Psoas muscle (tissue), 8 donors: ENCODE measurements around the gene RAB40B. TPM values are rescaled to one million over a fixed set of nuclear protein-coding genes. Genes with fewer than 3 reads are reported as not detected.
A peak's percentile ranks its signal among the peaks of the same experiment; 100 is the strongest.

ENCODE experiments used
- ATAC-seq, 4 donors: fragments of 200-7000 bp; cut with Tn5 transposase; one replicate each; pipeline ENCODE4 v1.9.1; 2020; ENCODE audit warnings: moderate library complexity in 3 of 4, mild to moderate bottlenecking in 2 of 4
- DNase-seq, 2 donors: peaks; one replicate each; pipeline ENCODE4 v3.0.0-alpha.2; 2020
- H3K27ac ChIP-seq: fragments of 200-600 bp; one replicate; pipeline ENCODE4 v1.8.0; 2022
- H3K27me3 ChIP-seq, 3 donors: fragments of 200-600 bp in 1 of 3; one replicate each; pipeline versions ENCODE4 v1.6.1 to v1.8.0; 2013 to 2022; ENCODE audit warnings: low read length in 2 of 3, mild to moderate bottlenecking in 2 of 3, moderate library complexity in 1 of 3; ENCODE audit not compliant: insufficient read depth in 3 of 3
- H3K36me3 ChIP-seq, 2 donors: fragments of 200-600 bp in 1 of 2; one replicate each; pipeline versions ENCODE4 v1.6.1 to v1.8.0; 2013 to 2022; ENCODE audit warnings: low read depth in 1 of 2, mild to moderate bottlenecking in 1 of 2, moderate library complexity in 1 of 2; ENCODE audit not compliant: insufficient read depth in 1 of 2
- H3K4me1 ChIP-seq: fragments of 200-600 bp; one replicate; pipeline ENCODE4 v1.8.0; 2022
- H3K4me3 ChIP-seq: fragments of 200-600 bp; one replicate; pipeline ENCODE4 v1.8.0; 2022; ENCODE audit warnings: mild to moderate bottlenecking
- H3K9me3 ChIP-seq: fragments of 200-600 bp; one replicate; pipeline ENCODE4 v1.8.0; 2022
- WGBS, 3 donors: extraction: QIAGEN DNeasy Blood & Tissue Kit; methylation state at CpG; one replicate each; pipeline versions ENCODE4 v1.1.6 to v1.1.7; 2013; 5-methylcytosine and 5-hydroxymethylcytosine counted together
- intact Hi-C, 2 donors: fragments of 100-400 bp; cut with DNase I; formaldehyde crosslinking; loops; one replicate each; pipeline versions ENCODE4 v1.11.0 to v1.14.2; 2022
- polyA plus RNA-seq, 3 donors: library from polyadenylated mRNA; stranded (reverse); fragments of 200-250 nt; gene quantifications; one replicate each; pipeline ENCODE4 v1.2.3, GENCODE V29; 2013
- total RNA-seq, 4 donors: library from RNA; stranded (reverse); fragmentation: NEBNext Ultra II Directional in 2 of 4; extraction: Animal tissue kit (Norgen Biotek cat#: 25700) in 2 of 4; gene quantifications; one replicate each; pipeline versions ENCODE4 v1.2.1 to v1.2.4, GENCODE V29; 2021 to 2023
- TF ChIP-seq, protein P1 (sequence below): fragments of 200-600 bp; IDR thresholded peaks from one replicate; pipeline ENCODE4 v1.8.0; 2022; ENCODE audit warnings: antibody characterized with exemption
- donor health status: healthy with polysubstance abuse.
- donor health status: DM: no; HTN: no; CAD: no; lungs with moderate emphysema.
- donor health status: Bipolar disorder and iron deficiency.
- donor health status: healthy.
- donor health status: DM: yes; HTN: yes; CAD: no.
- donor health status: DM: no; HTN: no; CAD: no.
- donor health status: DM: no; HTN: no; CAD: no.
- donor health status: DM: yes; HTN: yes; CAD: no.

The RAB40B gene
- total and polyA plus RNA-seq, 7 donors: 3.9 to 42.9 (median 19.4) TPM

DNA sequence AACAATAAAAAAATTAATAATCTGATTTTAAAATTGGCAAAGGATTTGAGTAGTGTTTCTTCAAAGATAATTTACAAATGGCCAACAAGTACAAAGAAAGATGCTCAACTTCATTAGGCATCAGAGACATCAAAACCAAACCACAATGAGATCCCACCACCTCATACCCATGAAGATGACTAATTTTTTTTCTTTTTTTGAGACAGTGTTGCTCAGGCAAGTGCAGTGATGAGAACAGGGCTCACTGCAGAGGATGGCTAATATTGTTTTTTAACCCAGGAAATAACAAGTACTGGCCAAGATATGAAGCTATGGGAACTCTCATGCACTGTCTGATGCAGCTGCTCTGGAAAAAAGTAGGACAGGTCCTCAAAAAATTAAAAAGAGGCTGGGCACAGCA lies 65.2 kb downstream of the RAB40B start:
- Histone ChIP-seq H3K36me3 (peaks cover 0 to 52% of the 10 kb centered on the region in 2 donors), H3K4me1 (peaks cover under 1% of the 10 kb centered on the region), H3K9me3 (no peaks in the 10 kb centered on the region), H3K27me3 (no peaks in the 10 kb centered on the region), H3K27ac (no peak overlapping the region), H3K4me3 (no peak overlapping the region)
- intact Hi-C loops: no loop called here
- no peak for ATAC-seq
- DNase-seq: no peak
- TF ChIP-seq, protein P1, sequence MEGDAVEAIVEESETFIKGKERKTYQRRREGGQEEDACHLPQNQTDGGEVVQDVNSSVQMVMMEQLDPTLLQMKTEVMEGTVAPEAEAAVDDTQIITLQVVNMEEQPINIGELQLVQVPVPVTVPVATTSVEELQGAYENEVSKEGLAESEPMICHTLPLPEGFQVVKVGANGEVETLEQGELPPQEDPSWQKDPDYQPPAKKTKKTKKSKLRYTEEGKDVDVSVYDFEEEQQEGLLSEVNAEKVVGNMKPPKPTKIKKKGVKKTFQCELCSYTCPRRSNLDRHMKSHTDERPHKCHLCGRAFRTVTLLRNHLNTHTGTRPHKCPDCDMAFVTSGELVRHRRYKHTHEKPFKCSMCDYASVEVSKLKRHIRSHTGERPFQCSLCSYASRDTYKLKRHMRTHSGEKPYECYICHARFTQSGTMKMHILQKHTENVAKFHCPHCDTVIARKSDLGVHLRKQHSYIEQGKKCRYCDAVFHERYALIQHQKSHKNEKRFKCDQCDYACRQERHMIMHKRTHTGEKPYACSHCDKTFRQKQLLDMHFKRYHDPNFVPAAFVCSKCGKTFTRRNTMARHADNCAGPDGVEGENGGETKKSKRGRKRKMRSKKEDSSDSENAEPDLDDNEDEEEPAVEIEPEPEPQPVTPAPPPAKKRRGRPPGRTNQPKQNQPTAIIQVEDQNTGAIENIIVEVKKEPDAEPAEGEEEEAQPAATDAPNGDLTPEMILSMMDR: no peak

DNA sequence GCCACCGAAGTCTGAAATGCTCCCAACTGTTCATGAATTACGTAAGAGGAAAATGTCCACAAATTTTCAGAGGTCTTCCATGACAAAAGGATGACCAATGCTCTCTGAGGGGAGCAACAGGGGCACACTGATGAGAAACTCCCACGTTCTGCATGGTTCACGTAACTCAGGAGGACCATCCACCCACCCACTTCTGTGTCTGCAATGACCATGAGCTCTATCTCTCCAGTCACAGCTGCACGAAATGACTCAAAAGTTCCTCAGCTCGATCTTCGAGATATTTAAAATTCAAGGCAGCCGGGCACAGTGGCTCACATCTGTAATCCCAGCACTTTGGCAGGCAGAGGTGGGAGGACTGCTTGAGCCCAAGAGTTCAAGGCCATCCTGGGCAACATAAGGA lies 66.0 kb downstream of the RAB40B start:
- TF ChIP-seq, protein P1: no peak
- Histone ChIP-seq H3K27ac (no peak overlapping the region), H3K4me1 (no peaks in the 10 kb centered on the region), H3K36me3 (peaks cover 0 to 54% of the 10 kb centered on the region in 2 donors), H3K4me3 (no peak overlapping the region), H3K9me3 (no peaks in the 10 kb centered on the region), H3K27me3 (no peaks in the 10 kb centered on the region)
- WGBS, 3 donors: 76 to 90% (median 79%) methylated on average over 8 of the region's 8 CpGs
- intact Hi-C loops: no loop called here
- ATAC-seq (peak in 1 of 4 donors; percentile 9), DNase-seq (no peak)

DNA sequence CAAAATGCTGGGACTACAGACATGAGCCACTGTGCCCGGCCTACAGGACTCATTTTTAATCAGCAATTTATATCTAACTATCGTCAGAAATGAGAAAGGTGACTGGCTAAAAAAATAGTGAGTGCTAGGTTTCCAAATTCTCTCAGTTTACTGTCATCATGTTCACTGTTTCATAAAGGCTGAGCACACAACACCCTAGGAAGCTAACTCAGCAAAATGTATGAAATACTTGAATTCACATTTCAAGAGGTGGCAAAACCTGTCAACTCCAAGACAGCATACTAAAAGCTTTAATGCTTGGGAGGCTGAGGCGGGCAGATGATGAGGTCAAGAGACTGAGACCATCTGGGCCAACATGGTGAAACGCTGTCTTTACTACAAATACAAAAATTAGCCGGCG lies 67.0 kb downstream of the RAB40B start:
- H3K36me3 ChIP-seq: peaks cover 6 to 60% of the 10 kb centered on the region in 2 donors
- 64 to 85% (median 84%) methylated on average over 6 of the region's 6 CpGs for WGBS, 3 donors
- H3K4me3 ChIP-seq: no peak overlapping the region
- DNase-seq (no peak), ATAC-seq (no peak)
- no peaks in the 10 kb centered on the region for H3K27me3 ChIP-seq
- TF ChIP-seq, protein P1: no peak
- no peak overlapping the region for H3K27ac ChIP-seq
- no peaks in the 10 kb centered on the region for H3K9me3 ChIP-seq
- no peaks in the 10 kb centered on the region for H3K4me1 ChIP-seq
- intact Hi-C loops: no loop called here

DNA sequence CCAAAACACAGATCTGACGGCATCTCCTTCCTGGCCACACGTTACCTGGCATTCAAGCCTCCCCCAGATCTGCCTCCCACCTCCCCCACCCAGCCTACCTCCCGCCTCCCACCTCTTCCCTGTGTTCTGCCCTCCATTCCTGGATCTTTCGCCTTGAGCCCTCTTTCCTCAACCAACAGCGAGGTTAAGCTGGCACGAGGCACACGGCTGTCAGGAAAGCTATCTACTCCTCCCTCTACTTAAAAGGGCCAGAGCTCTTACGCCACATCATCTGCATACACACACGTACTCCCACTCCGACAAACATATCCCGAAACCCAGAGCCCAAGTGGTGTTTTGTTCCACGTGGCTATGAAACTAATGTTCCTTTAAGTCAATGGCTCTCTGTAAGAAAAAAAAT lies 68.3 kb downstream of the RAB40B start:
- 90 to 92% (median 92%) methylated on average over 12 of the region's 12 CpGs for WGBS, 3 donors
- ATAC-seq (no peak), DNase-seq (no peak)
- Histone ChIP-seq H3K36me3 (peaks cover 11 to 72% of the 10 kb centered on the region in 2 donors), H3K27me3 (no peaks in the 10 kb centered on the region), H3K27ac (no peak overlapping the region), H3K9me3 (no peaks in the 10 kb centered on the region), H3K4me3 (no peak overlapping the region), H3K4me1 (no peaks in the 10 kb centered on the region)
- intact Hi-C loops: no loop called here
- TF ChIP-seq, protein P1: no peak

DNA sequence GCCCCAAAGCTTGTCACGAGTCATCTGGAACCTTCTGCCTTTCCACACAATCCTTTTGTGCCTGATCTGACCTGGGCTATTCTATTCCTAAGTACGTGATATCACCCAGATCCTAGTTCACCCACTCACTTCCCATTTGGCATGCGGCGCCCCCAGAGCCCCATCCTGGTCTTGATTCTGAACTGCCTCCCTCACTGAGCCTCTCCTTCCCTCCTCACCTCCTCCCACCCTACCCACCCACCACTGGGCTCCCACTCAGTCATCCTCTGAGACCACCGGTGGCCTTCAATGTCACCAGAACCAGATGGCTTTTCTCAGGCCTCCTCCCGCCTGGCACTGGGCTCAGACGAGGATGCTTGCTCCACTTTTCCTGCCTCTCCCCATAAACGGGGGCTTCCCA lies 68.8 kb downstream of the RAB40B start:
- no peaks in the 10 kb centered on the region for H3K4me1 ChIP-seq
- 83 to 90% (median 84%) methylated on average over 8 of the region's 8 CpGs for WGBS, 3 donors
- peaks cover 15 to 75% of the 10 kb centered on the region in 2 donors for H3K36me3 ChIP-seq
- H3K27me3 ChIP-seq: no peaks in the 10 kb centered on the region
- no peaks in the 10 kb centered on the region for H3K9me3 ChIP-seq
- DNase-seq (no peak), ATAC-seq (no peak)
- no peak overlapping the region for H3K4me3 ChIP-seq
- H3K27ac ChIP-seq: no peak overlapping the region
- intact Hi-C loops: no loop called here
- TF ChIP-seq, protein P1: no peak
